Measurements from ENCODE around the gene FAM241B. TPM values are rescaled to one million over a fixed set of nuclear protein-coding genes. Genes with fewer than 3 reads are reported as not detected.
A peak's percentile ranks its signal among the peaks of the same experiment; 100 is the strongest.

Gene FAM241B
- total RNA-seq, 4 donors from 2014 or later: 1.4 to 2.4 TPM; not detected in 2

GRCh38 chr10:69640196-69640980, 10.3 kb downstream of the FAM241B start:
- Histone ChIP-seq H3K27me3 (no peaks in the 10 kb centered on the region), H3K9me3 (no peaks in the 10 kb centered on the region), H3K27ac (no peak overlapping the region), H3K36me3 (no peaks in the 10 kb centered on the region), H3K4me3 (no peak overlapping the region), H3K4me1 (no peaks in the 10 kb centered on the region)
- TF ChIP-seq, protein P1, sequence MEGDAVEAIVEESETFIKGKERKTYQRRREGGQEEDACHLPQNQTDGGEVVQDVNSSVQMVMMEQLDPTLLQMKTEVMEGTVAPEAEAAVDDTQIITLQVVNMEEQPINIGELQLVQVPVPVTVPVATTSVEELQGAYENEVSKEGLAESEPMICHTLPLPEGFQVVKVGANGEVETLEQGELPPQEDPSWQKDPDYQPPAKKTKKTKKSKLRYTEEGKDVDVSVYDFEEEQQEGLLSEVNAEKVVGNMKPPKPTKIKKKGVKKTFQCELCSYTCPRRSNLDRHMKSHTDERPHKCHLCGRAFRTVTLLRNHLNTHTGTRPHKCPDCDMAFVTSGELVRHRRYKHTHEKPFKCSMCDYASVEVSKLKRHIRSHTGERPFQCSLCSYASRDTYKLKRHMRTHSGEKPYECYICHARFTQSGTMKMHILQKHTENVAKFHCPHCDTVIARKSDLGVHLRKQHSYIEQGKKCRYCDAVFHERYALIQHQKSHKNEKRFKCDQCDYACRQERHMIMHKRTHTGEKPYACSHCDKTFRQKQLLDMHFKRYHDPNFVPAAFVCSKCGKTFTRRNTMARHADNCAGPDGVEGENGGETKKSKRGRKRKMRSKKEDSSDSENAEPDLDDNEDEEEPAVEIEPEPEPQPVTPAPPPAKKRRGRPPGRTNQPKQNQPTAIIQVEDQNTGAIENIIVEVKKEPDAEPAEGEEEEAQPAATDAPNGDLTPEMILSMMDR (IDR thresholded peaks at IDR 0.05): no peak
- no peak for TF ChIP-seq POLR2A (IDR thresholded peaks at IDR 0.05)
- DNase-seq: no peak

DNA sequence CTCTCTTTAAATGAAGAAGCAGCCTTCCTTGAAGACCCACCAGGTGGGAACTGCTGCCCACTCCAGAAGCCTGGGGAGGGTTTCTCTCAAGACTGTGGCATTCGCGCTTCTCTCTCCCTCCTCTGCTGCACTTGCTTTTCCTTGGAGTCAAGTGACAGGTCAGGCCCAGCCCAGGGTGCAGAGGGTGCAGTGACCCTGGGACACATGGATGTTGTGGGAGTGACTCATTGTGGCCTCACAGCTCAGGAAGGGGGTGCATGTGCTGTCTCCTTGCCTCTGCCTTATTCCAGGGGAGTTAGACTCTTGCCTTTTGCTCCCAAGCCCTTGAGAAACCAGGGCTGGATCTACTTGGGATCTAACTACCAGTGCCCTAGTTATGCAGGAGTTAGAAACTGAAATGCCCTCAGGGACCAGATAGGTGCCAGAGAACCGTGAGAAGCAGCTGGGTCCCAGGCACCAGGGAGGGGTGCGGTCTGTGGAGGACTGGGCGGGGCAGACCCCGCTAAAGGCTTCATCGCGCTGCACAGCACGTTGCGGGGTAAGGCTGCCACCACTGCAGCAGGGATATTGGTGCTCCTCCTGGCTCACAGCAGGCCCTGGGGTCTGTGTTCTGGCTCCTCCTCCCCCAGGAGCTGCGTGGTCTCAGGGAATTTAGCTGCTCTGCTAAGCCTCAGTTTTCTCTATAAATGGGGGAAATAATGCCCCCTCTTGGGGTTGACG, 11.4 kb downstream of the FAM241B start:
- TF ChIP-seq POLR2A (IDR thresholded peaks at IDR 0.05): no peak
- TF ChIP-seq, protein P1 (IDR thresholded peaks at IDR 0.05): no peak
- no peak overlapping the region for H3K27ac ChIP-seq
- no peaks in the 10 kb centered on the region for H3K9me3 ChIP-seq
- no peaks in the 10 kb centered on the region for H3K27me3 ChIP-seq
- no peak overlapping the region for H3K4me3 ChIP-seq
- no peaks in the 10 kb centered on the region for H3K36me3 ChIP-seq
- no peaks in the 10 kb centered on the region for H3K4me1 ChIP-seq
- no peak for DNase-seq

GRCh38 chr10:69642747-69643146, 12.7 kb downstream of the FAM241B start:
- no peak for DNase-seq
- Histone ChIP-seq H3K9me3 (no peaks in the 10 kb centered on the region), H3K4me1 (no peaks in the 10 kb centered on the region), H3K36me3 (no peaks in the 10 kb centered on the region), H3K27me3 (no peaks in the 10 kb centered on the region), H3K27ac (no peak overlapping the region), H3K4me3 (no peak overlapping the region)
- TF ChIP-seq, protein P1 (IDR thresholded peaks at IDR 0.05): no peak
- TF ChIP-seq POLR2A (IDR thresholded peaks at IDR 0.05): no peak

- Histone ChIP-seq H3K4me3 (no peak overlapping the region), H3K36me3 (no peaks in the 10 kb centered on the region), H3K27me3 (no peaks in the 10 kb centered on the region), H3K27ac (no peak overlapping the region), H3K4me1 (no peaks in the 10 kb centered on the region), H3K9me3 (no peaks in the 10 kb centered on the region)
- TF ChIP-seq, protein P1 (IDR thresholded peaks at IDR 0.05): no peak
- TF ChIP-seq POLR2A (IDR thresholded peaks at IDR 0.05): no peak
- no peak for DNase-seq
These were observed 14.0 kb downstream of the FAM241B start for GRCh38 chr10:69643779-69644657.

DNA sequence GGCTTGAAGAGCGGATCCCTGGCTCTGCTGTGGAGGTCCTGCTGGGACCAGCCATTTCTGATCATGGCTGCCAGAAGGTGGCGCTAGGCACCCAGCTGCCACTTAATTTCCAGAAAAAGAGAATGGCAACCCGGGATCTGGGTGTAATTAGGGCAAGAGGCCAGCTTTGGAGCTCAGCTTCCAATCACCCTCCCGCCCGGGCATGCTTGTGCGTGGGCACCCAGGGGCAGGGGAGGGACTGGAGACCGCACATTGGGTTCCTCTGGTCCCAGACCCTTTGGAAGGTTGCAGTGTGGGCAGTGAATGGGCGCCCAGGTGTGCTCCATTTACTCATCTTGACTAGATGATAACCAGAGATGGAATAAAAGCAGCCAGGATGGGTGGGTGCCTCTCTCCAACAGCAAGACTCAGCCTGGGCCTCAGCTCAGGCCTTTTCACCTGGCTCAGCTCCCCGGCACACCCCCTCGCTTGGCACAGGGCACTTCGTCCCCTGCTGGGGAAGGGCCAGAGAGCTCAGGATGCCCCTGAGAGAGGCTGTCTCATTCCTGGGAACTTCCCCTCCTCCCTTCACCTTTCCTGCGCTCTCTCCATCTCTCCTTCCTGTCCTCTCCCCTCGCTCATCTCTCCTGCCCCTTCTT, 14.7 kb downstream of the FAM241B start:
- no peaks in the 10 kb centered on the region for H3K36me3 ChIP-seq
- peak in 2 of 3 donors; percentile 74 to 77 for DNase-seq
- no peaks in the 10 kb centered on the region for H3K27me3 ChIP-seq
- no peak overlapping the region for H3K27ac ChIP-seq
- TF ChIP-seq, protein P1 (IDR thresholded peaks at IDR 0.05): peak in 4 of 6 experiments; percentile 62 to 90 (median 88)
- TF ChIP-seq POLR2A (IDR thresholded peaks at IDR 0.05): no peak
- no peaks in the 10 kb centered on the region for H3K9me3 ChIP-seq
- H3K4me1 ChIP-seq: no peaks in the 10 kb centered on the region
- H3K4me3 ChIP-seq: no peak overlapping the region

Measured in Peyer's patch (tissue), 4 donors.